HFF-Myc (cell line): ENCODE measurements around the gene CADPS.

ENCODE experiments used
- DNase-seq: peaks from one replicate; pipeline ENCODE4 v3.0.0-alpha.2; 2011; ENCODE audit warnings: low read depth; ENCODE audit errors: extremely low read depth
- H3K4me3 ChIP-seq: replicated peaks from 2 replicates; pipeline ENCODE4 v1.5.1; 2011; ENCODE audit warnings: low read depth, mild to moderate bottlenecking, control low read depth, low read length
- CTCF ChIP-seq: IDR thresholded peaks from 2 replicates; pipeline ENCODE4 v1.5.1; 2012; ENCODE audit warnings: mild to moderate bottlenecking, low read depth, low read length, control low read depth; ENCODE audit errors: missing control alignments

The CADPS gene

GRCh38 chr3:62667714-62668113 is 207.5 kb downstream of the CADPS start:
- H3K4me3 ChIP-seq: no peak overlapping the region
- no peak for DNase-seq
- peak; percentile 10 for TF ChIP-seq CTCF

- peak; percentile 72 for TF ChIP-seq CTCF
- H3K4me3 ChIP-seq: no peak overlapping the region
- DNase-seq: peak; percentile 15
Measured at GRCh38 chr3:62665627-62666437, 209.4 kb downstream of the CADPS start.

- no peak for TF ChIP-seq CTCF
- no peak overlapping the region for H3K4me3 ChIP-seq
- DNase-seq: no peak
Measured at GRCh38 chr3:62662677-62663076, 212.5 kb downstream of the CADPS start.

- TF ChIP-seq CTCF: no peak
Measured at GRCh38 chr3:62659660-62660059, 215.6 kb downstream of the CADPS start.

GRCh38 chr3:62655691-62656063 is 219.5 kb downstream of the CADPS start:
- TF ChIP-seq CTCF: no peak
- DNase-seq: no peak
- no peak overlapping the region for H3K4me3 ChIP-seq

More at GRCh38 chr3:62659660-62660059, 215.6 kb downstream of the CADPS start:
- DNase-seq: no peak
- no peak overlapping the region for H3K4me3 ChIP-seq

- no peak overlapping the region for H3K4me3 ChIP-seq
- no peak for TF ChIP-seq CTCF
- no peak for DNase-seq
Measured at GRCh38 chr3:62655056-62655690, 220.0 kb downstream of the CADPS start.
